Panc1 (cell line): Measurements from ENCODE around the gene HHIP. TPM values are rescaled to one million over a fixed set of nuclear protein-coding genes. Genes with fewer than 3 reads are reported as not detected.

Source experiments
- ATAC-seq: fragments of 200-7000 bp; cut with Tn5 transposase; 2 replicates; pipeline ENCODE4 v1.9.1; 2020; ENCODE audit warnings: mild to moderate bottlenecking, moderate library complexity
- BruUV-seq: library from RNA; stranded (reverse); fragments of 400-500 nt; replicated peaks from 2 replicates; lab custom pipeline; 2021; lab: Mats Ljungman, UMichigan
- CTCF ChIA-PET: fragments of 300-600 bp; sonication (Branson Sonifier 250); formaldehyde crosslinking; loops from one replicate; lab custom pipeline; 2022; ENCODE audit warnings: antibody characterized with exemption; lab: Charles Lee
- POLR2A ChIA-PET: fragments of 300-600 bp; sonication (Branson Sonifier 250); formaldehyde crosslinking; loops from one replicate; lab custom pipeline; 2022; ENCODE audit warnings: antibody characterized with exemption; lab: Charles Lee
- DNase-seq: peaks from one replicate; pipeline ENCODE4 v3.0.0-alpha.2; 2010; ENCODE audit warnings: low read depth, low spot score
- H3K27ac ChIP-seq: 2 replicates; pipeline ENCODE4 v1.5.1; 2011; ENCODE audit warnings: mild to moderate bottlenecking, low read length, inconsistent platforms
- H3K27me3 ChIP-seq: fragments of 200-500 bp; sonication (Bioruptor generic); 2 replicates; pipeline ENCODE4 v1.6.0; 2014; ENCODE audit warnings: low read length, inconsistent platforms; ENCODE audit not compliant: control insufficient read depth, insufficient read depth
- H3K36me3 ChIP-seq: fragments of 200-500 bp; sonication (Bioruptor generic); 2 replicates; pipeline ENCODE4 v1.5.1; 2014; ENCODE audit warnings: inconsistent platforms, mild to moderate bottlenecking, low read length, moderate library complexity; ENCODE audit not compliant: control insufficient read depth, insufficient read depth
- H3K4me1 ChIP-seq: 2 replicates; pipeline ENCODE4 v1.5.1; 2011; ENCODE audit warnings: inconsistent platforms, mild to moderate bottlenecking, low read length, moderate library complexity; ENCODE audit not compliant: control insufficient read depth, insufficient read depth
- H3K4me3 ChIP-seq, 2 experiments: 2 replicates each; pipeline ENCODE4 v1.5.1; 2011 to 2012; ENCODE audit warnings: low read depth in 2 of 2, low read length in 2 of 2, mild to moderate bottlenecking in 2 of 2, inconsistent platforms in 1 of 2, moderate library complexity in 1 of 2
- H3K9me3 ChIP-seq: fragments of 200-500 bp; sonication (Bioruptor generic); 2 replicates; pipeline ENCODE4 v1.5.1; 2014; ENCODE audit warnings: low read depth, mild to moderate bottlenecking, inconsistent platforms, low read length, moderate library complexity; ENCODE audit not compliant: control insufficient read depth, insufficient read depth
- POLR2AphosphoS5 ChIP-seq: IDR thresholded peaks from 2 replicates; pipeline ENCODE4 v1.6.1; 2012; ENCODE audit warnings: mild to moderate bottlenecking, low read depth, low read length, moderate library complexity
- SIN3A ChIP-seq: IDR thresholded peaks from 2 replicates; pipeline ENCODE4 v1.6.1; 2012; ENCODE audit warnings: low read depth, mild to moderate bottlenecking, low read length, moderate library complexity, borderline replicate concordance; ENCODE audit not compliant: insufficient read depth
- TCF7L2 ChIP-seq: IDR thresholded peaks from 2 replicates; pipeline ENCODE4 v1.6.1; 2011; ENCODE audit warnings: mild to moderate bottlenecking, low read depth, low read length, inconsistent platforms
- in situ Hi-C: cut with HindIII; loops from 2 replicates; pipeline ENCODE4 v1.10.0; 2016; ENCODE audit warnings: low sequenced_read_pairs, low pct_unique_long_range_greater_than_20kb
- intact Hi-C: fragments of 100-400 bp; cut with micrococcal nuclease; formaldehyde crosslinking; loops from one replicate; pipeline ENCODE4 v1.10.0; 2022; ENCODE audit not compliant: unreplicated experiment
- total RNA-seq: library from RNA; stranded (reverse); gene quantifications from one replicate; pipeline ENCODE4 v1.2.1, GENCODE V29; 2021; ENCODE audit not compliant: unreplicated experiment
- TF ChIP-seq, protein P1 (sequence below), 2 experiments: IDR thresholded peaks; 2 replicates each; pipeline ENCODE4 v1.6.1; 2011 to 2012; ENCODE audit warnings: low read depth in 2 of 2, control low read depth in 1 of 2, low read length in 1 of 2, mild to moderate bottlenecking in 1 of 2, moderate library complexity in 1 of 2; ENCODE audit not compliant: insufficient read depth in 1 of 2
- TF ChIP-seq, protein P2 (sequence below): fragments of 450-650 bp; IDR thresholded peaks from 2 replicates; pipeline ENCODE4 v1.5.1; 2017; ENCODE audit warnings: mild to moderate bottlenecking

The HHIP gene
- total RNA-seq, 1 experiment from 2014 or later, result 0.08 TPM

DNA sequence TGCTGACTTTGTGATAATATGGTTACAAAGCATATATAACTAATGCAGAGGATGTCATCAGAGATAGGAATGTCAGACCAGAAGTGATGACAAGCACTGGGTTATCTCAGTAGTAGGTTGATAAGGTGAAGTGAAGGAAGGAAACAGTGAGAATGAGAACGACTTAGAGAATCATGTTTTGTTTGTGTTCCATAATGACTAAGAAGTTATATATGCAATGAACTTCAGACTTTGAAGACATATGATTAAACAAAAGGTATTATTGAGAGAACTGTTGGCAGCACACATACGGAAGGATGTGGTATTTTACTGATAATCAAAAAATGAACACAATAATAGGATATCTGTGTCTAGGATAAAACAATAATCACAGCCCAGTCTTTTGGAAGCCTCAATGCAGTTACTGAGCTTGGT, 18.3 kb upstream of the HHIP start:
- Histone ChIP-seq H3K36me3 (no peaks in the 10 kb centered on the region), H3K4me1 (no peaks in the 10 kb centered on the region), H3K4me3 (no peak overlapping the region), H3K27ac (no peak overlapping the region), H3K27me3 (no peaks in the 10 kb centered on the region), H3K9me3 (no peaks in the 10 kb centered on the region)
- CTCF ChIA-PET, result no interaction called here
- intact Hi-C loops, result no loop called here
- in situ Hi-C loops, result no loop called here
- BruUV-seq, result no TSS peak
- POLR2A ChIA-PET, result no interaction called here
- no peak for TF ChIP-seq SIN3A
- TF ChIP-seq TCF7L2, result no peak
- TF ChIP-seq, protein P1, sequence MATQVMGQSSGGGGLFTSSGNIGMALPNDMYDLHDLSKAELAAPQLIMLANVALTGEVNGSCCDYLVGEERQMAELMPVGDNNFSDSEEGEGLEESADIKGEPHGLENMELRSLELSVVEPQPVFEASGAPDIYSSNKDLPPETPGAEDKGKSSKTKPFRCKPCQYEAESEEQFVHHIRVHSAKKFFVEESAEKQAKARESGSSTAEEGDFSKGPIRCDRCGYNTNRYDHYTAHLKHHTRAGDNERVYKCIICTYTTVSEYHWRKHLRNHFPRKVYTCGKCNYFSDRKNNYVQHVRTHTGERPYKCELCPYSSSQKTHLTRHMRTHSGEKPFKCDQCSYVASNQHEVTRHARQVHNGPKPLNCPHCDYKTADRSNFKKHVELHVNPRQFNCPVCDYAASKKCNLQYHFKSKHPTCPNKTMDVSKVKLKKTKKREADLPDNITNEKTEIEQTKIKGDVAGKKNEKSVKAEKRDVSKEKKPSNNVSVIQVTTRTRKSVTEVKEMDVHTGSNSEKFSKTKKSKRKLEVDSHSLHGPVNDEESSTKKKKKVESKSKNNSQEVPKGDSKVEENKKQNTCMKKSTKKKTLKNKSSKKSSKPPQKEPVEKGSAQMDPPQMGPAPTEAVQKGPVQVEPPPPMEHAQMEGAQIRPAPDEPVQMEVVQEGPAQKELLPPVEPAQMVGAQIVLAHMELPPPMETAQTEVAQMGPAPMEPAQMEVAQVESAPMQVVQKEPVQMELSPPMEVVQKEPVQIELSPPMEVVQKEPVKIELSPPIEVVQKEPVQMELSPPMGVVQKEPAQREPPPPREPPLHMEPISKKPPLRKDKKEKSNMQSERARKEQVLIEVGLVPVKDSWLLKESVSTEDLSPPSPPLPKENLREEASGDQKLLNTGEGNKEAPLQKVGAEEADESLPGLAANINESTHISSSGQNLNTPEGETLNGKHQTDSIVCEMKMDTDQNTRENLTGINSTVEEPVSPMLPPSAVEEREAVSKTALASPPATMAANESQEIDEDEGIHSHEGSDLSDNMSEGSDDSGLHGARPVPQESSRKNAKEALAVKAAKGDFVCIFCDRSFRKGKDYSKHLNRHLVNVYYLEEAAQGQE (IDR thresholded peaks at IDR 0.05; ENCODE audit: insufficient read depth in 1 of 2, low read depth in 2 of 2, low read length in 1 of 2), result no peak
- TF ChIP-seq POLR2AphosphoS5, result no peak
- ATAC-seq (no peak), DNase-seq (no peak)

DNA sequence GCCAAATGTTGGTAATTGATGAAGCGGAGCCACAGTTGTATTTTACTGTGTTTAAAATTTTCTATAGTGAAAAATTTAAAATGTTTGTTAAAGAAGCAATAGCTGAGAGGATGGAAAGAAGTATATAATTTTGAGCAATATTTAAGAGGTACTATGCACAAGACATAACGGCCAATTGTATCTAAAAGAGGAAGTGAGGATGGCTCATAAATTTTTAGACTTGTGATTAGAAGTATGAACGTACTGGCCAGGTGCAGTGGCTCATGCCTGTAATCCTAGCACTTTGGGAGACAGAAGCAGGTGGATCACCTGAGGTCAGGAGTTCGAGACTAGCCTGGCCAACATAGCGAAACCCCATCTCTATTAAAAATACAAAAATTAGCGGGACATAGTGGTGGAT, 12.7 kb upstream of the HHIP start:
- BruUV-seq, result no TSS peak
- POLR2A ChIA-PET, result no interaction called here
- no peaks in the 10 kb centered on the region for H3K4me1 ChIP-seq
- in situ Hi-C loops, result no loop called here
- intact Hi-C loops, result no loop called here
- TF ChIP-seq POLR2AphosphoS5, result no peak
- no peak for TF ChIP-seq SIN3A
- TF ChIP-seq, protein P1 (IDR thresholded peaks at IDR 0.05; ENCODE audit: insufficient read depth in 1 of 2, low read depth in 2 of 2, low read length in 1 of 2), result no peak
- TF ChIP-seq, protein P2, sequence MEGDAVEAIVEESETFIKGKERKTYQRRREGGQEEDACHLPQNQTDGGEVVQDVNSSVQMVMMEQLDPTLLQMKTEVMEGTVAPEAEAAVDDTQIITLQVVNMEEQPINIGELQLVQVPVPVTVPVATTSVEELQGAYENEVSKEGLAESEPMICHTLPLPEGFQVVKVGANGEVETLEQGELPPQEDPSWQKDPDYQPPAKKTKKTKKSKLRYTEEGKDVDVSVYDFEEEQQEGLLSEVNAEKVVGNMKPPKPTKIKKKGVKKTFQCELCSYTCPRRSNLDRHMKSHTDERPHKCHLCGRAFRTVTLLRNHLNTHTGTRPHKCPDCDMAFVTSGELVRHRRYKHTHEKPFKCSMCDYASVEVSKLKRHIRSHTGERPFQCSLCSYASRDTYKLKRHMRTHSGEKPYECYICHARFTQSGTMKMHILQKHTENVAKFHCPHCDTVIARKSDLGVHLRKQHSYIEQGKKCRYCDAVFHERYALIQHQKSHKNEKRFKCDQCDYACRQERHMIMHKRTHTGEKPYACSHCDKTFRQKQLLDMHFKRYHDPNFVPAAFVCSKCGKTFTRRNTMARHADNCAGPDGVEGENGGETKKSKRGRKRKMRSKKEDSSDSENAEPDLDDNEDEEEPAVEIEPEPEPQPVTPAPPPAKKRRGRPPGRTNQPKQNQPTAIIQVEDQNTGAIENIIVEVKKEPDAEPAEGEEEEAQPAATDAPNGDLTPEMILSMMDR, result no peak
- TF ChIP-seq TCF7L2, result no peak
- H3K27ac ChIP-seq, result no peak overlapping the region
- H3K4me3 ChIP-seq, result no peak overlapping the region
- ATAC-seq (no peak), DNase-seq (no peak)
- no peaks in the 10 kb centered on the region for H3K9me3 ChIP-seq
- no peaks in the 10 kb centered on the region for H3K36me3 ChIP-seq
- no peaks in the 10 kb centered on the region for H3K27me3 ChIP-seq
- CTCF ChIA-PET, result no interaction called here
